Activated naive CD4-positive, alpha-beta T cell treated with anti-CD3 and anti-CD28 coated beads, Interleukin-2, amount 50 U/mL, for 24 hours (primary cell): ENCODE measurements around the gene COP1.

Experiments used
- H3K27ac Mint-ChIP-seq: one replicate; pipeline ENCODE4 v1.8.0; 2021; ENCODE audit warnings: mild to moderate bottlenecking, mixed read lengths
- H3K27me3 Mint-ChIP-seq: one replicate; pipeline ENCODE4 v1.8.0; 2021; ENCODE audit warnings: mixed read lengths
- H3K36me3 Mint-ChIP-seq: one replicate; pipeline ENCODE4 v1.8.0; 2021; ENCODE audit warnings: mixed read lengths
- H3K4me1 Mint-ChIP-seq: one replicate; pipeline ENCODE4 v1.8.0; 2021; ENCODE audit warnings: mixed read lengths
- H3K4me3 Mint-ChIP-seq: one replicate; pipeline ENCODE4 v1.8.0; 2021; ENCODE audit warnings: mild to moderate bottlenecking, mixed read lengths
- H3K9me3 Mint-ChIP-seq: one replicate; pipeline ENCODE4 v1.8.0; 2021; ENCODE audit warnings: mixed read lengths

Gene COP1

DNA sequence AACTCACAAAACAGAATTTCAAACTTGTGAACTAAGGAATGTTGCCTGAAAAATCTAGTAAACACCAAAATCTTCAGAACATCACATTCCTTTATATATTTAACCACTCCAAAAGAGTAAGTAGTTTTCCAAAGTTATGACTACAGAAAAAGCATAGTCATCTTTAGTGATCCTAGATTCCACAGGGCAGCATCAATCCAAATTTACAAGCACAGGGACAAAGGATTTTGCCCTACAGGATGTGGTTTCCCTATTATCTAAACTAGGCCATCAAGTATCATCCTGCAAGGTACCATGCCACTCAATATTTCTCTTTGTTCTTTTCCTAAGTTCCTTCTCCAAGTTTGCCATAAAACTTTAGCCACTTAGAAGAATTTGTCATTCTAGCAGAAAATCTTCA lies 33.0 kb downstream of the COP1 start:
- H3K4me1 Mint-ChIP-seq: peaks cover 44% of the 10 kb centered on the region
- peaks cover 30% of the 10 kb centered on the region for H3K36me3 Mint-ChIP-seq
- no peaks in the 10 kb centered on the region for H3K9me3 Mint-ChIP-seq
- no peaks in the 10 kb centered on the region for H3K27me3 Mint-ChIP-seq
- no peak overlapping the region for H3K27ac Mint-ChIP-seq
- H3K4me3 Mint-ChIP-seq: no peak overlapping the region

DNA sequence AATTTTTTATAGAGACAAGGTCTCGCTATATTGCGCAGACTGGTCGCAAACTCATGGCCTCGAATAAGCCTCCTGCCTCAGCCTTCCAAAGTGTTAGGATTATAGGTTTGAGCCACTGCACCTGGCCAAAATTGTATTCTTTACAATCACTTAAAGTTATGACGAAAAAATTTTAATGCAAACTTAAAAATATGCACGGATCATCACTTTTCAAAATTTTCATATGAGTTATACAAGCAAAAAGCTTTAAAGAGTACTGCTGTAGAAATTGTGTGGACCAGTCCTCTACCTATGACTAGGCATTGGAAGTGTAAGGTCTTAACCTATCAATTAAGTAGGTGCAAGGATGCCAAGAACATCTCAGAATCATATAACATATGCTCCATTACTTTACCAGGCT lies 34.9 kb downstream of the COP1 start:
- Mint-ChIP-seq H3K27ac (no peak overlapping the region), H3K4me3 (no peak overlapping the region), H3K9me3 (no peaks in the 10 kb centered on the region), H3K36me3 (peaks cover 31% of the 10 kb centered on the region), H3K27me3 (no peaks in the 10 kb centered on the region), H3K4me1 (peaks cover 34% of the 10 kb centered on the region)

DNA sequence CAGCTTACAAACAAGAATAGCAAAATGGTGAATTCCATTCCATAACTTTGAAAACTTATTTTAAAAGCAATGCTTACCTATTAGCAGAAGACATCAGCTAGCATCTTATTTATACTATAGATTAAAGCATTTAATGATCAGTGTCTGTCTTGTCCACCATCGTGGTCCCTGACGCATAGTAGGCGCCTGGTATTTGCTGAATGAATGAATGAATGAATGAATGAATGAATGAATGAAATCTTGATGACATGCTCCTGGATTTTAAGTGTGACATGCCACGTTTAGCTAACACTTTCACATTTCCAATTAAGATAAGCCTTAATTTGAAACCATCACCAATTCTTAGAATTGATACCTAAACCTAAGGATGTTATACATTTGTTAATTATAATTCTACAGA lies 39.9 kb downstream of the COP1 start:
- peaks cover 39% of the 10 kb centered on the region for H3K36me3 Mint-ChIP-seq
- H3K4me3 Mint-ChIP-seq: no peak overlapping the region
- H3K9me3 Mint-ChIP-seq: no peaks in the 10 kb centered on the region
- H3K27ac Mint-ChIP-seq: no peak overlapping the region
- peaks cover 32% of the 10 kb centered on the region for H3K4me1 Mint-ChIP-seq
- H3K27me3 Mint-ChIP-seq: no peaks in the 10 kb centered on the region

DNA sequence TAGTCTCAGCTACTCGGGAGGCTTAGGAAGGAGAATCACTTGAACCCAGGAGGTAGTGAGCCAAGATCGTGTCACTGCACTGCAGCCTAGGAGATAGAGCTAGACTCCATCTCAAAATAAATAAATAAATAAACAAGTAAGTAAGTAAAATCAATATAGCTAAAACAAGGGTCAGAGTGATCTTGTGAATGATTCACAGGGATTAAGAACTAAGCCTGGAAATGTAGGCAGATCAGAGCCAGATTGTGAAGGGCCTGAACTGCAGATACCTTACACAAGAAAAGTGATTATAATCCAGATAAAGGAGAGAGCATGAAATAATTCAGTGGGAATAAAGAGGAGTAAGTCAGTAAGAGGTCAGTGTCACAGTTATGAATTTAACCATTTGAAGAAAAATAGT lies 41.5 kb downstream of the COP1 start:
- H3K27me3 Mint-ChIP-seq: no peaks in the 10 kb centered on the region
- no peak overlapping the region for H3K4me3 Mint-ChIP-seq
- peaks cover 41% of the 10 kb centered on the region for H3K4me1 Mint-ChIP-seq
- no peak overlapping the region for H3K27ac Mint-ChIP-seq
- peaks cover 47% of the 10 kb centered on the region for H3K36me3 Mint-ChIP-seq
- no peaks in the 10 kb centered on the region for H3K9me3 Mint-ChIP-seq

DNA sequence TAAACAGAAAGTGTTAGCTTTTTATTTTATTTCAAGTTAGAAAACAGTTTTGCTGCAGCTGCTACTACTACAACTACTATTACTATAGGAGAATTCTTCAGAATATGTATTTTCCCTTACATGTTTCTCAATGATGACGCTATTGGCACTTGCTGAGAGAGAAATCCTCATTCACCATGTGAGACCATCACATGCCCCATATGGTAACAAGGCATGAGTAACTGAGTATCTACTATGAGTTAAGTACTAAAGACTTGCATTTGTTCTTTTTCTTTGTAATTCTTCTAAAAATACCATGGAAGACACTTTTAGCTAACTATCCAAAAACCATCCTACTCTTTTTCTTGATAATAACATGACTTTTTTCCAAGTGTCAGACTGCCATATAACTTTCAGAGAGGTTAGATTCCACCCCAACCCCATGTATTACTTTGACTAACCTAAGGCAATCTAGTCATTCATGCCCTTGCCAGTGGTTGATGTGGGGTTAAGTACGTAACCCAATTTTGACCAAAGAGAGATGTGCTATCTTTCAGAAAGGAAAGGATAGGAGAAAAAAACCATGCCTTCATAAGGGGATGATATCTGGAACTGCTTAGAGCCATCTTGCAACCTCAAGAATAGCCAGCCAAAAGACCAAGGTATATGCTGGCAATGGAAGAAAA lies 42.9 kb downstream of the COP1 start:
- H3K27ac Mint-ChIP-seq: peak overlapping the region; percentile 17
- no peak overlapping the region for H3K4me3 Mint-ChIP-seq
- H3K9me3 Mint-ChIP-seq: no peaks in the 10 kb centered on the region
- H3K36me3 Mint-ChIP-seq: peaks cover 48% of the 10 kb centered on the region
- H3K4me1 Mint-ChIP-seq: peaks cover 48% of the 10 kb centered on the region
- no peaks in the 10 kb centered on the region for H3K27me3 Mint-ChIP-seq

DNA sequence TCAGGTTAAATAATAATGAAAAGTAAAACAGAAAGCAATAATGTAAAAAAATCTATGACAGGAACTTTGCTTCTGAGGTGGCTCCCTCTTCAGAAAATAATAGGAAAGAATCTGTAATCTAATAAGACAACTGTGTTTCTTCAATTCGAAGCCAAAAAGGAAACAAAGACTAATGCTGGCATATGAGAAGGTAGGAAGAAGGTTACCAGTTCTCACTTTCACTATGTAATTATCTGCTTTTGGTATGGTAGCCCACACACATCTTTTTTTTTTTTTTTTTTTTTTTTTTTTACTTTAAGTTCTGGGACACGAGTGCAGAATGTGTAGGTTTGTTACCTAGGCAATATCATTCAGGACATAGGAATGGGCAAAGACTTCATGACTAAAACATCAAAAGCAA lies 47.1 kb downstream of the COP1 start:
- peaks cover 21% of the 10 kb centered on the region for H3K9me3 Mint-ChIP-seq
- peaks cover 64% of the 10 kb centered on the region for H3K4me1 Mint-ChIP-seq
- H3K4me3 Mint-ChIP-seq: peak overlapping the region; percentile 46
- H3K27ac Mint-ChIP-seq: peak overlapping the region; percentile 87
- H3K27me3 Mint-ChIP-seq: no peaks in the 10 kb centered on the region
- H3K36me3 Mint-ChIP-seq: peaks cover 62% of the 10 kb centered on the region

DNA sequence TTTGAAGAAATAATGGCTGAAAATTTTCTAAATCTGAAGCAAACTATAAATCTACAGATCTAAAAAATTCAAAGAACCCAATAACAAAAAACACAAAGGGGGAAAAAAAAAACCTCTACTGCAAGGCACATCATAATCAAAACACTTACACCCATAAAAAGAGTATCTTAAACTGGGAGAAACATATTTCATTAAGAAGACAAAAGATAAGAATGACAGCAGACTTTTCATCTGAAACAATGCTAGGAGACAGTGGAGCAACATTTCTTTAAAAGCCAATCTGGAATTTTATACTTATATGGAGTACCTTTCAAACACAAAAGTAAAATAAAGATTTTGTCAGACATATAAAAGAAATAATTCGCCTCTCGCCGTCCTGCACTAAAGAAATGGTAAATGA lies 49.1 kb downstream of the COP1 start:
- Mint-ChIP-seq H3K27ac (peak overlapping the region; percentile 30), H3K9me3 (peaks cover 21% of the 10 kb centered on the region), H3K4me3 (no peak overlapping the region), H3K27me3 (no peaks in the 10 kb centered on the region), H3K4me1 (peaks cover 58% of the 10 kb centered on the region), H3K36me3 (peaks cover 65% of the 10 kb centered on the region)

DNA sequence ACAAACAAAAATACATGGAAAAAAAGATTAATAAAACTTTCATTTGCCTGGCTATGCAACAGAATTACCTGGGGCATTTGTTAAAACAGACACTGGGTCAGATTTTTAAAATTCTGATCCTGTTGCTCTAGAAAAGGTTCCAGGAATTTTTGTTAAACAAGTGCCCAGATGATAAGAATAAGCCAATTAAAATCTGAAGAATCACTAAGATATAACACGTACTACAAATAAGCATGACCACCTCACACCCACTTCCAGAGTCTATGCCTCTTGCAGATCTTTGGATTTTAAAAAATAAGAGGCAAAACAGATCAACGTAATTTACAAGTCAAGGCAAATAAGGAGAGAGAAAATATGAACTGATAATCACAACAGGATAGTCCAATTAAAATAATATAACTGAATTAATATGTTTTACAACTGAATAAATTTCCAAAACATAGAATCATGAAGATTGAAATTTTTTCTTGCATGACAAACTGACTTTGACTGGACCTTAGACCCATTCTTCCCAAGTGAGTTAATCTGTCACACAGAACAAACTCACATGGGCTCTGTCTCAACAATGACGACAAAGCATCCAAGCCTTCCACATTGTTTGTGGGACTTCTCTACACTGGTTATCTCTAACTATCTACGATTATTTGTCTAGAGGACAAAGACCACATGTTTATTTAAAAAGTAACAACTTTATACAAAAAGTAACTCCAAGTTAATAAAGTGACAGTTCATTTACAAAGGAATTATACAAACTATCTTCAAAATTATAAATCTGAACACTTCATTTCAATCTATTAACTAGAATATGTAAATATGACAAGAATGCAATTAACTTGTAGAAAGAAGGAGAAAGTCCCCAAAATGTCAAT lies 56.9 kb downstream of the COP1 start:
- peaks cover 55% of the 10 kb centered on the region for H3K36me3 Mint-ChIP-seq
- no peaks in the 10 kb centered on the region for H3K9me3 Mint-ChIP-seq
- no peak overlapping the region for H3K27ac Mint-ChIP-seq
- no peaks in the 10 kb centered on the region for H3K27me3 Mint-ChIP-seq
- peaks cover 36% of the 10 kb centered on the region for H3K4me1 Mint-ChIP-seq
- H3K4me3 Mint-ChIP-seq: no peak overlapping the region

DNA sequence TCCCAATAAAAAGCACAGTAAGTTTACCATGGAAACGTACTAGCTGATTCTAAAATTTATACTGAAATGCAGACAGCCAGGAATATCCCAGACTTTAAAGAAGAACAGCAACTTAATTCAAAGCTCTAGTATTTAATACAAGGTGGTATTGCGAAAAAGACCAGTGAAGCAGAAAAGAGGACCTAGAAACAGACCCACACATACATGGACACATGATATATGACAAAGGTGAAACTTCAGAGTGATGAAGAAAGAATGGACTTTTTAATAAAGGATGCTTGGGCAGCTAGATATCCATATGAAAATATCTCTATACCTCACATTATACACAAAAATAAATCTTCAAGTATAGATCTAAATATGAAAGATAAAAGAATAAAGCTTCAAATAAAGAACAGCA lies 62.6 kb downstream of the COP1 start:
- Mint-ChIP-seq H3K9me3 (no peaks in the 10 kb centered on the region), H3K4me1 (peaks cover 51% of the 10 kb centered on the region), H3K36me3 (peaks cover 59% of the 10 kb centered on the region), H3K27ac (no peak overlapping the region), H3K4me3 (no peak overlapping the region), H3K27me3 (no peaks in the 10 kb centered on the region)

DNA sequence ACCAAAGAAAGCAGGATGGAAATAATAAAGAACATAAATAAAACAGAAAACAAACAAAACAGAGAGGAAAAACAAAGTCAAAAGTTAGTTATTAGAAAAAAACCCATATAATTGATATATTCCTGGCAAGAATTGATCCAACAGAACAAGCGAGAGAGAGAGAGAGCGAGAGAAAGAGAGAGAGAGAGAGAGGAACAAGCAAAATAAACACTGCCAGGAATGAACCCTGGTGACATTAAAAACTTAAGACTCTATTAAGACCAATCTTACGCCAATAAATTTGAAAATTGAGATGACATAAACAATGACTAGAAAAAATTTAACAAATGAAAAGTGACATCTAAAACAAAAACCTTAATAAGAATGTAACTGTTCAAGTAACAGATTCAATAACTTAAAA lies 64.1 kb downstream of the COP1 start:
- peaks cover 63% of the 10 kb centered on the region for H3K4me1 Mint-ChIP-seq
- peak overlapping the region; percentile 52 for H3K27ac Mint-ChIP-seq
- no peak overlapping the region for H3K4me3 Mint-ChIP-seq
- H3K9me3 Mint-ChIP-seq: no peaks in the 10 kb centered on the region
- no peaks in the 10 kb centered on the region for H3K27me3 Mint-ChIP-seq
- H3K36me3 Mint-ChIP-seq: peaks cover 57% of the 10 kb centered on the region

DNA sequence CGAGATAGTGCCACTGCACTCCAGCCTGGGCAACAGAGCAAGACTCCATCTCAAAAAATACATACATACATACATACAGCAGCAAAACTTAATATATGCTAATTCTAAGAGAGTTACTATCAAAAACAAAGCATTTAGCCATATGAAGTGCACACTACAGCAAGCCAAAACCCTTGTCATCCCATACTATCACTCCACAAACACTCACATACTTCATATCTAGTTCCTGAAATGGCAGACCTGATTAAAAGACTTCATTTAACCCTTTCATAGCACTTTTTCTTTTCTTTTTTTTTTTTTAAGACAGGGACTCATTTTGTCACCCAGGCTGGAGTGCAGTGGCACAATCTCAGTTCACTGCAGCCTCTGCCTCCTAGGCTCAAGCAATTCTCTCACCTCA lies 65.6 kb downstream of the COP1 start:
- Mint-ChIP-seq H3K27ac (no peak overlapping the region), H3K36me3 (peaks cover 45% of the 10 kb centered on the region), H3K9me3 (no peaks in the 10 kb centered on the region), H3K4me1 (peaks cover 76% of the 10 kb centered on the region), H3K27me3 (no peaks in the 10 kb centered on the region), H3K4me3 (no peak overlapping the region)

DNA sequence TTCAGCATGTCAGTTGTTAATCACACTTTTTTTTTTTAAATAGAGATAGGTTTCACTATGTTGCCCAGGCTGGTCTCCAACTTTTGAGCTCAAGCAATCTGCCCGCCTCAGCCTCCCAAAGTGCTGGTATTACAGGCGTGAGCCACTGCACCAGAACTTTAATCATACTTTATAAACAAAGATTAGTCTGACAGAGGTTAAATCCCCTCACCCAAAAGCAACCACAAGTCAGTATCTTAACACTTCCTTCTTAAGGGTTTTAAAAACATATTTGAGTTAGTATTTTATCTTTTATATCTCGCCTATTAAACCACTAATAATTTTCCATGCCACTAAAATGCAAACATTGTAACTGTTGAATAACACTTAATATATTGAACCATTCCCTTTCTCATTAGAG lies 70.2 kb downstream of the COP1 start:
- Mint-ChIP-seq H3K27ac (no peak overlapping the region), H3K36me3 (peaks cover 27% of the 10 kb centered on the region), H3K4me1 (peaks cover 49% of the 10 kb centered on the region), H3K27me3 (no peaks in the 10 kb centered on the region), H3K9me3 (no peaks in the 10 kb centered on the region), H3K4me3 (no peak overlapping the region)

DNA sequence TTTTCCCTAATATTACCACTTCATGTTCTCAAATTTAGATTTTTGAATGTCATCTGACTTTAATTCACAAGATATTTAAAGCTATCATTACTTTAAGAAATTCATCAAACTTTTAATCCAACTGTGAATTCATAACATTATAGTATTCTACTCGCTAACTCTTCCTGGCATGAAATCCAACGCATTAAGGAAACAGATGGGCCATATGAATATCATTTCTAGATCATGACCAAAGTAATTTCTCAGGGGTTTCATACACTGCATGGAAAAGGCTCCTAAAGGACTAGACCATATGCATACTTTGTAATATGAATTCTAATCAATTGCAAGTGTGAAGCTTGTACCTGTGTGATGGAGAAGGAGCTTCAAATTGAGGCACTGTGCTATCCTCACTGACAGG lies 72.4 kb downstream of the COP1 start:
- Mint-ChIP-seq H3K36me3 (peaks cover 24% of the 10 kb centered on the region), H3K9me3 (no peaks in the 10 kb centered on the region), H3K27ac (no peak overlapping the region), H3K4me3 (no peak overlapping the region), H3K27me3 (no peaks in the 10 kb centered on the region), H3K4me1 (peaks cover 44% of the 10 kb centered on the region)

DNA sequence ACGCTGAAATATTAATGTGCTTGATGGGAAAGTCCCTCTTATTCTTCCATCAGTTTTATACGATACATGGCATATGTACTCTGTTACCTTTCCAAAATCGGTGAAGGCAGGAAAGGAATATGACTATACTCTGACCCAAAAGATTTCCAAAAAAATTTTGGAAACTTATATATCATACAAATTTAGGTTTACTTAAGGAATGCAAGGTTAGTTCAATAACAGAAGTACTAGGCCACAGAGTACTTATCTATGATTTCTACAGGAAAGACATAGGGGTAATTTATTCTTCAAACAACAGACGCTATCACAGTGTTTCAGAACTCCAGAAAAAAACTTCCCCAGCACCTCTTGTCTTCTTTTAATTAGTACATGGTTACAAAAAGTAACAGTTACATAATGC lies 84.8 kb downstream of the COP1 start:
- Mint-ChIP-seq H3K4me1 (peaks cover 8% of the 10 kb centered on the region), H3K36me3 (peaks cover 44% of the 10 kb centered on the region), H3K9me3 (peaks cover 20% of the 10 kb centered on the region), H3K27ac (no peak overlapping the region), H3K4me3 (no peak overlapping the region), H3K27me3 (no peaks in the 10 kb centered on the region)

DNA sequence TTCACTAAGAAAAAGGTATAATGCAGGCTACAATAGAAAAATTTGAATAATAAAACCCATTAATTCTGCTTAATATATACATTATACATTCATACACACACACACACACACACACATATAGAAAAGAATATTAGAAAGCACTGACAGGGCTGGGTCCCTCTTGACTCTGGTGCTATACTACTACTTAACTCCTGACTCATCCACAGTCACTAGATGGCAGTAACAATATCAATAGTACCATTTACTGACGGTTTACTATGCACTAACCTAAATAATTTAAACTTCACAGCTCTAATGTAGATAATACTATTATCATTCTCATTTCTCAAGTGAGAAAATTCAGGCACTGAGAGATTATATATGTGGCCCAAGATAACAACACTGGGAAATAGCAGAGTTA lies 87.5 kb downstream of the COP1 start:
- H3K9me3 Mint-ChIP-seq: peaks cover 3% of the 10 kb centered on the region
- H3K27ac Mint-ChIP-seq: no peak overlapping the region
- H3K4me1 Mint-ChIP-seq: peaks cover 10% of the 10 kb centered on the region
- no peaks in the 10 kb centered on the region for H3K27me3 Mint-ChIP-seq
- peaks cover 37% of the 10 kb centered on the region for H3K36me3 Mint-ChIP-seq
- no peak overlapping the region for H3K4me3 Mint-ChIP-seq

DNA sequence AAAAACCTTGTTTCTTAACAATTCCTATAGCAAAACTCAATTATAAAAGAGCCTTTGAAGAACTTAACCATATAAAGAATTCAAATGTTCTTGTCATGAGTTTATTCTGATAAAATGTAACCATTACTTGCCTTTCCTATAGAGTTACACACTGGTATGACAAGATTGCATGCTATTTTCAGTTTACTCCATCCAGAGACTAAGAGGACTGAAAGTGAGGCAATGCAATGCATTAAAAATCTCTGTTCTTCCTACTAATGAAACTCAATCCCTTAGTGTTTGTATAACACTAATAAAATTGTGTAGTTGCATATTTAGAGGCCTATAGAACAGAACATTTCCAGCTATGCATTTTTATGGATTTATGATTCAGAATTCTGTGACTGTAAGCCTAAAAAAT lies 88.1 kb downstream of the COP1 start:
- Mint-ChIP-seq H3K4me1 (peaks cover 12% of the 10 kb centered on the region), H3K27me3 (no peaks in the 10 kb centered on the region), H3K36me3 (peaks cover 36% of the 10 kb centered on the region), H3K27ac (no peak overlapping the region), H3K4me3 (no peak overlapping the region), H3K9me3 (no peaks in the 10 kb centered on the region)
